HFFc6 (cell line): ENCODE data around the gene VMAC. TPM values are rescaled to one million over a fixed set of nuclear protein-coding genes. Genes with fewer than 3 reads are reported as not detected.
A peak's percentile ranks its signal among the peaks of the same experiment; 100 is the strongest.
"Not testable (repeated sequence)": the region's sequence is repeated elsewhere in the genome, so short reads cannot be mapped to it uniquely, and the experiment has no call there.

Source experiments
- DNase-seq: peaks from one replicate; pipeline ENCODE4 v3.0.0-alpha.2; 2018
- H3K27ac Mint-ChIP-seq: 2 replicates; pipeline ENCODE4 v1.8.0; 2020; ENCODE audit warnings: mild to moderate bottlenecking, mixed read lengths
- H3K27me3 Mint-ChIP-seq: 2 replicates; pipeline ENCODE4 v1.8.0; 2021; ENCODE audit warnings: mild to moderate bottlenecking, moderate library complexity, mixed read lengths; ENCODE audit not compliant: insufficient read depth
- H3K36me3 Mint-ChIP-seq: 2 replicates; pipeline ENCODE4 v1.8.0; 2021; ENCODE audit warnings: low read depth, mixed read lengths
- H3K4me1 Mint-ChIP-seq: 2 replicates; pipeline ENCODE4 v1.8.0; 2020; ENCODE audit warnings: low read depth, mixed read lengths
- H3K4me3 Mint-ChIP-seq: 2 replicates; pipeline ENCODE4 v1.8.0; 2020; ENCODE audit warnings: mild to moderate bottlenecking, moderate library complexity, mixed read lengths
- H3K9me3 Mint-ChIP-seq: 2 replicates; pipeline ENCODE4 v1.8.0; 2020; ENCODE audit warnings: mild to moderate bottlenecking, mixed read lengths
- CTCF ChIP-seq: fragments of 200-600 bp; sonication (generic); IDR thresholded peaks from 2 replicates; pipeline ENCODE4 v1.5.0; 2021; ENCODE audit warnings: antibody characterized with exemption, mild to moderate bottlenecking
- long read RNA-seq: library from polyadenylated mRNA; unstranded; transcript quantifications from one replicate; pipeline ENCODE4 v2.0.0, GENCODE V29; 2019
- total RNA-seq, 6 experiments: library from RNA; stranded (reverse); fragmentation: NEBNext Ultra II Directional; extraction: Animal tissue kit (Norgen Biotek cat#: 25700); gene quantifications; 2 replicates in 1 of 6; 3 replicates in 5 of 6; pipeline ENCODE4 v1.2.3, GENCODE V29; 2021

The VMAC gene
- total RNA-seq = 1 to 10 TPM; 1.8 to 2.4 (median 1.9) TPM
- long read RNA-seq, partial matches to known transcripts = 0 of 6 reads
- long read RNA-seq, other reads (novel, unspliced or antisense) = 2 of 6 reads

- peak within 1 kb of the TSS; percentile 96 for H3K4me3 Mint-ChIP-seq
- peak; percentile 100 for DNase-seq
- peak within 1 kb of the TSS; percentile 99 for H3K27ac Mint-ChIP-seq
- H3K36me3 Mint-ChIP-seq = peaks cover 16% of the 10 kb centered on the region
- no peak for TF ChIP-seq CTCF
- H3K27me3 Mint-ChIP-seq = peaks cover 7% of the 10 kb centered on the region
- peaks cover 12% of the 10 kb centered on the region for H3K4me1 Mint-ChIP-seq
- H3K9me3 Mint-ChIP-seq = no peaks in the 10 kb centered on the region
Measured at GRCh38 chr19:5904352-5905113, at the start of gene VMAC. TSS of gene VMAC (plus strand) at chr19:5904872. CDS start at chr19:5904891, 19 bp downstream.

GRCh38 chr19:5855151-5855550 is 49.5 kb upstream of the VMAC start:
- H3K4me3 Mint-ChIP-seq, H3K36me3 Mint-ChIP-seq, H3K9me3 Mint-ChIP-seq, DNase-seq, H3K4me1 Mint-ChIP-seq, H3K27ac Mint-ChIP-seq: not testable (repeated sequence)
- H3K27me3 Mint-ChIP-seq = peaks cover 25% of the 10 kb centered on the region

- DNase-seq = no peak
- Mint-ChIP-seq H3K4me3 (no peak overlapping the region), H3K27ac (no peak overlapping the region), H3K36me3 (no peaks in the 10 kb centered on the region), H3K9me3 (no peaks in the 10 kb centered on the region), H3K4me1 (no peaks in the 10 kb centered on the region; the same call in 1 of the 2 replicates), H3K27me3 (peaks cover 25% of the 10 kb centered on the region)
- no peak for TF ChIP-seq CTCF
Measured at GRCh38 chr19:5857203-5858081, 47.2 kb upstream of the VMAC start.

- no peak overlapping the region for H3K4me3 Mint-ChIP-seq
- H3K27me3 Mint-ChIP-seq = peaks cover 28% of the 10 kb centered on the region
- no peaks in the 10 kb centered on the region; the same call in 1 of the 2 replicates for H3K4me1 Mint-ChIP-seq
- H3K27ac Mint-ChIP-seq = no peak overlapping the region
- DNase-seq = no peak
- no peak for TF ChIP-seq CTCF
- H3K9me3 Mint-ChIP-seq = no peaks in the 10 kb centered on the region
- no peaks in the 10 kb centered on the region for H3K36me3 Mint-ChIP-seq
Measured at GRCh38 chr19:5863030-5863665, 41.5 kb upstream of the VMAC start.

GRCh38 chr19:5864013-5864720 is 40.5 kb upstream of the VMAC start:
- peaks cover 27% of the 10 kb centered on the region for H3K27me3 Mint-ChIP-seq
- no peak for TF ChIP-seq CTCF
- no peaks in the 10 kb centered on the region for H3K9me3 Mint-ChIP-seq
- H3K27ac Mint-ChIP-seq = no peak overlapping the region
- no peaks in the 10 kb centered on the region for H3K36me3 Mint-ChIP-seq
- H3K4me1 Mint-ChIP-seq = no peaks in the 10 kb centered on the region; the same call in 1 of the 2 replicates
- H3K4me3 Mint-ChIP-seq = no peak overlapping the region
- no peak for DNase-seq
